ENCODE results near the gene COMMD1.
"Not testable (repeated sequence)": the region's sequence is repeated elsewhere in the genome, so short reads cannot be mapped to it uniquely, and the experiment has no call there.

The COMMD1 gene

GRCh38 chr2:61970807-61971556, 65.5 kb downstream of the COMMD1 start:
- Mint-ChIP-seq H3K4me3 (no peak overlapping the region), H3K36me3 (peaks cover 2% of the 10 kb centered on the region), H3K9me3 (ENCODE audit: low read depth) (no peaks in the 10 kb centered on the region), H3K27ac (no peak overlapping the region), H3K4me1 (ENCODE audit: low read depth) (no peaks in the 10 kb centered on the region), H3K27me3 (no peaks in the 10 kb centered on the region)

DNA sequence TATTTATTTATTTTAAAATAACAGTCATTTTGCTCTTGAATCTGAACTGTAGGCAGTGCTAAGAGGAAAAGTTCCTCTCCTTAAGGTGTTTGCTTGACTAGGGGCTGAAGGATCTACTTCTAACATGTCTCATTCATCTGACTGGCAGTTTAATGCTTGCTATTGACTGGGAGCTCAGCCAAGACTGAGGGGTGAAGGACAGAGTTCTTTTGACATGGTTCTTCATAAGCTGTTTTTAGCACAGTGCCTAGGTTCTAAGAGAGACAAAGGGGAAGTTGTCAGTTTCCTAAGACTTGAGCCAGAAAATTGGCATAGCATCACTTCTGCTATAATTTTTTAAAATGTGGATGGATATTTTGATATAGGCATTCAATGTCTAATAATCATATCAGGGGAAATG, 73.0 kb downstream of the COMMD1 start:
- Mint-ChIP-seq H3K27me3 (no peaks in the 10 kb centered on the region), H3K4me3 (no peak overlapping the region), H3K27ac (no peak overlapping the region), H3K36me3 (peaks cover 18% of the 10 kb centered on the region), H3K9me3 (ENCODE audit: low read depth) (peaks cover 20% of the 10 kb centered on the region), H3K4me1 (ENCODE audit: low read depth) (no peaks in the 10 kb centered on the region)

DNA sequence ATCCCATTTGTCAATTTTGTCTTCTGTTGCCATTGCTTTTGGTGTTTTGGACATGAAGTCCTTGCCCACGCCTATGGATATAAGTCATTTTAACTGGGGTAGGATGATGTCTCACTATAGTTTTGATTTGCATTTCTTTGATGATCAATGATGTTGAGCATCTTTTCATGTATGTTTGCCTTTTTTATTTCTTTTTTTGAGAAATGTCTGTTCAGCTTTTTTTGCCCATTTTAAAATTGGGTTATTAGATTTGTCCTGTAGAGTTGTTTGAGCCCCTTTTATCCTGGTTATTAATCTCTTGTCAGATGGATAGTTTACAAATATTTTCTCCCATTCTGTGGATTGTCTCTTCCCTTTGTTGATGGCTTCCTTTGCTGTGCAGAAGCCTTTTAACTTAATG, 75.3 kb downstream of the COMMD1 start:
- no peaks in the 10 kb centered on the region for H3K27me3 Mint-ChIP-seq
- peaks cover 16% of the 10 kb centered on the region for H3K36me3 Mint-ChIP-seq
- H3K4me3 Mint-ChIP-seq: no peak overlapping the region
- peaks cover 20% of the 10 kb centered on the region for H3K9me3 Mint-ChIP-seq (ENCODE audit: low read depth)
- H3K4me1 Mint-ChIP-seq (ENCODE audit: low read depth): peaks cover 1% of the 10 kb centered on the region
- no peak overlapping the region for H3K27ac Mint-ChIP-seq

- Mint-ChIP-seq H3K36me3 (peaks cover 21% of the 10 kb centered on the region), H3K4me3 (no peak overlapping the region), H3K27ac (no peak overlapping the region), H3K9me3 (ENCODE audit: low read depth) (peaks cover 20% of the 10 kb centered on the region), H3K4me1 (ENCODE audit: low read depth) (peaks cover 1% of the 10 kb centered on the region), H3K27me3 (no peaks in the 10 kb centered on the region)
Measured at GRCh38 chr2:61984682-61985081, 79.2 kb downstream of the COMMD1 start.

- peaks cover 5% of the 10 kb centered on the region for H3K36me3 Mint-ChIP-seq
- H3K27me3 Mint-ChIP-seq: no peaks in the 10 kb centered on the region
- peaks cover under 1% of the 10 kb centered on the region for H3K4me1 Mint-ChIP-seq (ENCODE audit: low read depth)
- no peak overlapping the region for H3K27ac Mint-ChIP-seq
- no peak overlapping the region for H3K4me3 Mint-ChIP-seq
- H3K9me3 Mint-ChIP-seq (ENCODE audit: low read depth): no peaks in the 10 kb centered on the region
Measured at GRCh38 chr2:61988462-61989366, 83.2 kb downstream of the COMMD1 start.

DNA sequence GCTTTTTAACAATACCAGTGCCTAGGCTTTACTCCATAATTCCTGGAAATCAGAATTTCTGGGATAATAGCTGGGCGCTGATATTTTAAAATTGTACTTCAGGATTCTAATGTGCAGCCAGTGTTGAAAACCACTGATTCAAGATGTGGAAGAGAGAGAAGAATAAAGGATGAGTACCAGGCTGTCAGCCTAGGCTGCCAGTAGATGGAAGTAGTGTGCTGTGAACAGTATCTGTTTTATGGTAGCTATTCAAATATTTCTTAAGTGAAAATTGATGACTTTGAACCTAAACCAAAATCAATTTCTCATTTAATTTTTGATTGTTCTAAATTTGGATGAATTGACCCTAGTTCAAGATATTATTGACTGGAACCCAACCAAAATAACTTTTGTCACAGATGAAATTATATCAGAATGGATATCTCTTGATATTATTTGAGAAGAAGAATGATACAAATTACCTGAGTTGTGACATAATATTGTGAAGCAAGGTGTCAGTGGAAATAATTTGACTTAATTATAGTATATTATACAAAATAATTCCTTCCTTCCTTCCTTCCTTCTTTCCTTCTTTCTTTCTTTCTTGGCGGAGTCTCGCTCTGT, 88.0 kb downstream of the COMMD1 start:
- no peaks in the 10 kb centered on the region for H3K9me3 Mint-ChIP-seq (ENCODE audit: low read depth)
- no peak overlapping the region for H3K4me3 Mint-ChIP-seq
- H3K27me3 Mint-ChIP-seq: no peaks in the 10 kb centered on the region
- no peaks in the 10 kb centered on the region for H3K36me3 Mint-ChIP-seq
- H3K27ac Mint-ChIP-seq: no peak overlapping the region
- H3K4me1 Mint-ChIP-seq (ENCODE audit: low read depth): peaks cover 3% of the 10 kb centered on the region

DNA sequence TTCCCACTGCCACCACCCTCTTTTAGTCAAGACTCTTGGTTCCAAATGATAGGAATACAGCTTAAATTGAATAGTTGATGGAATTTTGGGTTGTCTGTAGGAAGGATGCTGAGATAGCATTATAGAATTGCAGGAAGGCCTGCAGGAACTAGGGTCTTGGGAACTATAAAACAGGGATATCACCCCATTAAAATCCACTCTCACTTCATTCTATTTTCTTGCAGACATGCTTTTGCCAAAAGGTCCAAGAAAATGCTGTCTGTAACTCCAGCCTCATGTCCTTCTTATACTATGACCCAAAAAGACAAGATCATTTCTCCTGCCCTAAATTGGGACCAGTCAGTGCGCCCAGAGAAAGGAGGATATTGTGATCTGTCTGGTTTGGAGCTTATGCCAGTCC, 89.1 kb downstream of the COMMD1 start:
- Mint-ChIP-seq H3K4me3 (no peak overlapping the region), H3K4me1 (ENCODE audit: low read depth) (peaks cover 3% of the 10 kb centered on the region), H3K27ac (no peak overlapping the region), H3K9me3 (ENCODE audit: low read depth) (no peaks in the 10 kb centered on the region), H3K36me3 (no peaks in the 10 kb centered on the region), H3K27me3 (no peaks in the 10 kb centered on the region)

DNA sequence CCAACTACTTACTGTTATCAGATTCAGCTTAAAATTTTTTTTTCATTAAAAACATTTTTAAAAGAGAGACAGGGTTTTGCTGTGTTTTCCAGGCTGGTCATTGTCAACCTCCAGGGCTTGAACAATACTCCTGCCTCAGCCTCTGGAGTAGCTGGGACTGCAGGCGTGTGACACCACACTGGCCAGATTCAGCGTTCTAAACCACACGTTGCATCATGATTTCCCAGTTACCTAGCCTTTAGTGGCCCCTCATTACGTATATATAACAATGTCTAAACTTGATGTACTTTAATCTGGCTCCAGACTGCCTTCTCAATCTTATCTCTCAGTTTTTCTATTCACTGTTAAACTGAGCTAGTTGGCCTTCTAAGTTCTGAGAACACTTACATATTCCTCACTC, 89.6 kb downstream of the COMMD1 start:
- Mint-ChIP-seq H3K27me3 (no peaks in the 10 kb centered on the region), H3K4me3 (no peak overlapping the region), H3K9me3 (ENCODE audit: low read depth) (no peaks in the 10 kb centered on the region), H3K27ac (no peak overlapping the region), H3K36me3 (no peaks in the 10 kb centered on the region), H3K4me1 (ENCODE audit: low read depth) (peaks cover 3% of the 10 kb centered on the region)

DNA sequence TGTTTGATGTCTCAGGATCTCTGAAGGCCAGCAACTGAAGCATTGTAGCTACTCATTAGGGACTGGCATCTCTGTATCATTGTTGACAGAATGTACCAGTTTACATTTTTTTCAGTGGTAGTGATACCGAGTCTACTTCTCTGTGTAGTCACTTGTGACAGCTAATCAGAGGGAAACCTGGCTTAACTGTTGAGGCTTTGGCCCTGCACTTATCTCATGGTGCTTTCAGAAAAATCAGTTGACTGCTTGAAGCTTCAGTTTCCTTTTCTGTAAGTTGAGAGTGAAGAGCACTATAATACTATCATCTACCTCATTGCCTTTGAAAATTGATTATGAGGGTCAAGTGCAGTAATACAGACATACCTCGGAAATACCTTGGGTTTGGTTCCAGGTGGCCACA, 90.0 kb downstream of the COMMD1 start:
- no peak overlapping the region for H3K4me3 Mint-ChIP-seq
- no peaks in the 10 kb centered on the region for H3K27me3 Mint-ChIP-seq
- no peak overlapping the region for H3K27ac Mint-ChIP-seq
- H3K36me3 Mint-ChIP-seq: no peaks in the 10 kb centered on the region
- peaks cover 3% of the 10 kb centered on the region for H3K4me1 Mint-ChIP-seq (ENCODE audit: low read depth)
- H3K9me3 Mint-ChIP-seq (ENCODE audit: low read depth): no peaks in the 10 kb centered on the region

GRCh38 chr2:61998426-61998825, 93.0 kb downstream of the COMMD1 start:
- H3K27me3 Mint-ChIP-seq: no peaks in the 10 kb centered on the region
- no peak overlapping the region for H3K4me3 Mint-ChIP-seq
- no peaks in the 10 kb centered on the region for H3K9me3 Mint-ChIP-seq (ENCODE audit: low read depth)
- H3K4me1 Mint-ChIP-seq (ENCODE audit: low read depth): peaks cover 3% of the 10 kb centered on the region
- peaks cover 4% of the 10 kb centered on the region for H3K36me3 Mint-ChIP-seq
- H3K27ac Mint-ChIP-seq: no peak overlapping the region

DNA sequence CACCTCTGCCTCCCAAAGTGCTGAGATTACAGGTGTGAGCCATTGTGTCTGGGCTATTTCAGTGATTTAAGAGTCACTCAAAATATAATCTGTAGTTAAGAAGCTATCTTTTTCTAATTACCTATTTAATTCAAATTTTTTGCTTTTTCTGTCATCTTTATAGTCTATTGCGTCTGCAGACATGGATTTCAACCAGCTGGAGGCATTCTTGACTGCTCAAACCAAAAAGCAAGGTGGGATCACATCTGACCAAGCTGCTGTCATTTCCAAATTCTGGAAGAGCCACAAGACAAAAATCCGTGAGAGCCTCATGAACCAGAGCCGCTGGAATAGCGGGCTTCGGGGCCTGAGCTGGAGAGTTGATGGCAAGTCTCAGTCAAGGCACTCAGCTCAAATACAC, 95.1 kb downstream of the COMMD1 start:
- no peaks in the 10 kb centered on the region for H3K9me3 Mint-ChIP-seq (ENCODE audit: low read depth)
- H3K4me1 Mint-ChIP-seq (ENCODE audit: low read depth): peaks cover 1% of the 10 kb centered on the region
- no peak overlapping the region for H3K4me3 Mint-ChIP-seq
- H3K36me3 Mint-ChIP-seq: peaks cover 14% of the 10 kb centered on the region
- H3K27ac Mint-ChIP-seq: no peak overlapping the region
- no peaks in the 10 kb centered on the region for H3K27me3 Mint-ChIP-seq

- peaks cover 14% of the 10 kb centered on the region for H3K36me3 Mint-ChIP-seq
- no peaks in the 10 kb centered on the region for H3K4me1 Mint-ChIP-seq (ENCODE audit: low read depth)
- no peaks in the 10 kb centered on the region for H3K9me3 Mint-ChIP-seq (ENCODE audit: low read depth)
- no peaks in the 10 kb centered on the region for H3K27me3 Mint-ChIP-seq
- H3K4me3 Mint-ChIP-seq: no peak overlapping the region
- H3K27ac Mint-ChIP-seq: no peak overlapping the region
Measured at GRCh38 chr2:62001431-62001830, 96.0 kb downstream of the COMMD1 start.

- not testable (repeated sequence) for H3K4me1 Mint-ChIP-seq (ENCODE audit: low read depth); H3K4me3 Mint-ChIP-seq; H3K27me3 Mint-ChIP-seq; H3K9me3 Mint-ChIP-seq (ENCODE audit: low read depth); H3K27ac Mint-ChIP-seq
- peaks cover 17% of the 10 kb centered on the region for H3K36me3 Mint-ChIP-seq
Measured at GRCh38 chr2:62004428-62004827, 99.0 kb downstream of the COMMD1 start.

DNA sequence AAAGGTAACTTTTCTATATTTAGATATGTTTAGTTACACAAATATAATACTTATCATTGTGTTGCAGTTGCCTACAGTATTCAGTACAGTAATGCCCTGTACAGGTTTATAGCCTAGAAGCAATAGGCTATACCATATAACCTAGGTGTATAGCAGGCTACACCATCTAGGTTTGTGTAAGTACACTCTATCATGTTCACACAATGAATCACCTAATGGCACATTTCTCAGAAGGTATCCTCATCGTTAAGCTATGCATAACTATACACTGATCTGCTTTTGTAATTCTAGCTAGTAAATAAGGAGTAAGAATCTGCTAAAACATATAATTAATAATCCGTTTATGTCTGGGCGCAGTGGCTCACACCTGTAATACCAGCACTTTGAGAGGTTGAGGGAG, 102.1 kb downstream of the COMMD1 start:
- no peak overlapping the region for H3K27ac Mint-ChIP-seq
- H3K27me3 Mint-ChIP-seq: no peaks in the 10 kb centered on the region
- no peak overlapping the region for H3K4me3 Mint-ChIP-seq
- H3K36me3 Mint-ChIP-seq: peaks cover 21% of the 10 kb centered on the region
- H3K4me1 Mint-ChIP-seq (ENCODE audit: low read depth): no peaks in the 10 kb centered on the region
- H3K9me3 Mint-ChIP-seq (ENCODE audit: low read depth): no peaks in the 10 kb centered on the region

GRCh38 chr2:62010632-62011256, 105.3 kb downstream of the COMMD1 start:
- Mint-ChIP-seq H3K4me1 (ENCODE audit: low read depth) (no peaks in the 10 kb centered on the region), H3K27ac (no peak overlapping the region), H3K9me3 (ENCODE audit: low read depth) (no peaks in the 10 kb centered on the region), H3K4me3 (no peak overlapping the region), H3K36me3 (peaks cover 17% of the 10 kb centered on the region), H3K27me3 (no peaks in the 10 kb centered on the region)
